GF-D8 (cell line): ENCODE results near the gene ZNF511.
"Not testable (repeated sequence)": the region's sequence is repeated elsewhere in the genome, so short reads cannot be mapped to it uniquely, and the experiment has no call there.

ENCODE experiments used
- DNase-seq: peaks from one replicate; lab custom pipeline; 2025; lab: John Stamatoyannopoulos, UW

ZNF511 gene, protein sequence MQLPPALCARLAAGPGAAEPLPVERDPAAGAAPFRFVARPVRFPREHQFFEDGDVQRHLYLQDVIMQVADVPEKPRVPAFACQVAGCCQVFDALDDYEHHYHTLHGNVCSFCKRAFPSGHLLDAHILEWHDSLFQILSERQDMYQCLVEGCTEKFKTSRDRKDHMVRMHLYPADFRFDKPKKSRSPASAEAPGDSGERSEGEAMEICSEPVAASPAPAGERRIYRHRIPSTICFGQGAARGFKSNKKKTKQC

DNA sequence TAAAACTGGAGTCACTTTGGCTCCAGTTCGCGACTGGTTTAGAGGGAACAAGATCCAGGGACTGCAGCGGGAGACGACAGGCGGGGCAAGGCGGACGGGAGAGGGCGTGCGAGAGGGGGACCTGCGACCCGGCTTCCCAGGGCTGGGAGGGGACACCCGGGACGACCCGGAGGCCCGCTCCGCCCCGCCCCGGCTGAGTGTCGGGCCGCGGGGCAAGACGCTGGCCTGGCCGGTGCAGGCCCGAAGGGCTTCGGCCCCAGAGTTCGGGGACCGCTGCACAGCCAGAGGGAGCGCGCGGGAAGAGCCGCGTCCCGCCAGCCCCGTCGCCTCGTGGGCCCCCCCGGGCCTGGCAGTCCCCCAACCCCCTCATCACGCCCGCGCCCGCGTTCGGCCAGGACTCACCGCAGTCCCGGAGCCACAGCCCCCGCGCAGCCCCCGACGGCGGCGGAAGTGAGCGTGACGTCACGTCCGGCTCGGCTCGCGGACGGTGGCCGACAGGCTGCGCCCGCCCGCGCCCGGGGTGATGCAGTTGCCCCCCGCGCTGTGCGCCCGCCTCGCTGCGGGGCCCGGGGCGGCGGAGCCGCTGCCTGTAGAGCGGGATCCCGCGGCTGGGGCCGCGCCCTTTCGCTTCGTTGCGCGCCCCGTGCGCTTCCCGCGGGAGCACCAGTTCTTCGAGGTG is at the start of gene ZNF511, which contains the start of gene TUBGCP2:
Gene ZNF511 (plus strand): TSS at position 494 of the 679 bp plus-strand sequence. CDS start 30 bp downstream, at position 524.
Gene TUBGCP2 (minus strand): TSS at position 452 of the 679 bp plus-strand sequence. CDS start 5,931 bp downstream, outside the sequence.
- DNase-seq = peak; percentile 59

DNA sequence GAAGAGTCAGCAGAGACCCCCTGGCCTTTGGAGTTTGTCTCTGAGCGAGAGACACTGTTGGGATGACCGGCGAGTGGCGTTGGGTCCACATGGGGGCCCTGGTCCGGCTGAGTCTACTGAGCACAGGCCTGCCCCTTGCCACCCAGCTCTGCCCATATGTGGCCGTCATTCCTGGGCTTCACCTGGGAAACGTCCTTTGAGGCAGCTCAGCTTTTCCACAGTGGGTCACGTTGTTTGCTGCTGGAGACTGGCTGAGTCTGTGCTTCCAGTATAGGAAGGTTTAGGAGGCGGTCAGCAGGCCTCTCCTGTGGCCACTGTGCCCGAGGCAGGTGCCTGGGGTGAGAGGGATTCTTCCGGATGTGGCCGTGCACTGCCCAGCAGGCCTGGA is 49.1 kb upstream of the ZNF511 start:
- DNase-seq = no peak

DNA sequence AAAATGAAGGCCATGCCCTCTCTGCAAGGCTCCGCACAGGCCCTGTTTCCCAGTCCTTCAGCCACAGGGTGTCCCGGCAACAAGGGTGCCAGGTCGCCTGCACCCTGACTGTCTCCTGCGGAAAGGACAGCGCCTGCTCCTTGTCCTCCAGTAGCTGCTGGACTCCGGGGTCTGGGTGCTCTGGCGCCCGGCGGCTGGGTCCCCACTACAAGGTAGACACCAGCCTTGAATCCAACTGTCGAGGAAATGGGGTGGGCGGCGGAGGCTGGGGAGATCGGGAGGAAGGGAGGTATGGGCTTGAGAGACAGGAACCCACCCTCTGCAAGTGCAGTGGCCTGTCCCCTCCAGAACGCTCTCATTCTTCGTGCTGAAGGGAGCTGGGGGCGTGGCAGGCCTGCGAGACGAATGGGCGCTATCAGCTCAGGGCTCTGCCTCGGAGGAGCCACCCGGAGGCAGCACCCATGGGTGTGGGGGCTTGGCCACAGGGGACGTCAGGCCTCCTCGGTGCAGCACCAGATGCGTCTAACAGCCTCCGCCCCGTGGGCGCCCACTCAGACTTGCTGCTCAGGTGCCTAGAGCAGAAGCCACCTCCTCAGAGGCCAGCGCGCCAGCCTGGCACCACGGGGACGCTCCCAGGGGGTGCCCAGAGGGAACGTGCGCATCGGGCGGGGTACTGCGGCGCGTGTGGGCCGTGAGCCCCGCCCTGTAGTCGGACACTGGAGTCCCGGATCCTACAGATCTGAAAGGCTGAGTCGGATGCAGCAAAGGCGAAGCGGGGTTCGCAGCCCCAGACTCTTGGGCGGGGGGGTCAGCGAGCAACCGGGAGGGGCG is 47.6 kb upstream of the ZNF511 start:
- DNase-seq = peak; percentile 46

DNA sequence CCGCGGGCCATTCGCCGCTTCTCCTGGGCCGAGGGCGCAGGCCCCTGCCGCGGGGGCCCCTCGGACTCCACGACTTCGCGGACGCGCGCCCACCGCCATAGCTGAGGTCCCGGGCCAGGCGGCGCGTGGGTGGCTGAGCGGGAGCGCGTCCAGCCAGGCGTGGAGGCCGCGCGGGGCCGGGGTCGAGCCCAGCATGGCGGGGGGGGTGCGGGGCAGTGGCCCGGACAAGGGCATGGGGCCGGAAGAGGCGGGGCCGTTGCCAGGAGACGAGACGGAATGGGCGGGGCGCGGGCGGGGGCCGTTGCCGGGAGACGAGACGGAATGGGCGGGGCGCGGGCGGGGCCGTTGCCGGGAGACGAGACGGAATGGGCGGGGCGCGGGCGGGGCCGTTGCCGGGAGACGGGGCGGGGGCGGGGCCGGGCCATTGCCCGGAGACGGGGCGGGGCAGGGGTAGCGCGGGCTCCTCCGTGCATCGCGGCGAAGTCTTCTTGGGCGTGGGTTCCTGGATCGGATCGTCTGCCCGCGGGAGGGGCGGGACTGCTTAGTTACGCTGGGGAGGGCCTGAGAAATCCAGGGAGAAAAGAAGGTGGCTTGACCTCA is 46.9 kb upstream of the ZNF511 start:
- no peak for DNase-seq

DNA sequence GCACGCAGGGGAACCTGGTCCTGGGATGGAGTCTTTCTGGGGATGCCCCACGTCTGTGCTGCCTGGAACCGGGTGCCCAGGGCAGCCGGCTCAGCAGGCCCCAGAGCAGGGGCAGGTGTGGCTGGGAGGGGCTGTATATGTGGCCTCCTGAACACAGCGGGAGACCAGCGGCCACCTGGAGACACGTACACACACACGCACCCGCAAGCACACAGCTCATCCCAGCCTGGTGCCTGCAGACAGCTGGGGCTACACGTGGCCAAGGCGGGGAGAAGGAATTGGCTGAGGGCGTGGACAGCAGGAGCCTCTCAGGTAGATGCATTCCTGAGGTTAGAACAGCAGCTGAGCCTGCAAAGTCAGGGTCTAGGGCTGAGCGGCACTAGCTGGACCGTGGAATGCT is 46.0 kb upstream of the ZNF511 start:
- DNase-seq = no peak

DNA sequence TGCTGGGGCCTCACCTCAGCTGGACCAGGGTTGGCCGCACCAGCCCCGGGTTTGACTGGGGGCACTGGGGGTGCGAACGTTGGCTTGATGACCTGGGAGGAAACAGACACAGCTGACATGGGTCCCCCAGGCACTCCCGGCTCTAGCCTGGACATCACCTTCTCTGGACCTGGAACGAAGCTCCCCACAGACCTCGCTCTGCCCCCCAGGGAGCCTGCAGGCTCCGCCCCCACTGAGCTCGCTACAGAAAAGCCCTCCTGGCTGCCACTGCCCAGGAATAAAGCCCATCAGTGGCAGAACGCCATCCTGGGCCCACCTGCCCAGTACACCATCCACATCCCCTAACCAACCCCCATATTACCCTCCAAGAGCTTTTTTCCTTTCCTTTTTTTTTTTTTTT is 45.0 kb upstream of the ZNF511 start:
- no peak for DNase-seq

DNA sequence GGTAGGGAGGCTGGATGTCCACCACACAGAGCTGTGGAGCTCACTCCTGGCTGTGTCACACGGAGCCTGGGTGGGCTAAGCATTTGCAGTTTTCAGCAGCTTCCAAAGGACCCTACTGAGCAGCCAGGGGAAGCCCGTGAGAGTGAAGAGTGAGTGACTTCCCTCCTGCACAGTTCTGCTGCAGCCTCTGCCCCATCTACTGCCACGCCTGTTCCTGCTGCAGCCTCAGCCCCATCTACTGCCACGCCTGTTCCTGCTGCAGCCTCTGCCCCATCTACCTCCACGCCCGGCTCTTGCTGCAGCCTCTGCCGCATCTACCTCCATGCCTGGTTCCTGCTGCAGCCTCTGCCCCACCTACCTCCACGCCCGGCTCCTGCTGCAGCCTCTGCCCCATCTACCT is 44.3 kb upstream of the ZNF511 start:
- no peak for DNase-seq

DNA sequence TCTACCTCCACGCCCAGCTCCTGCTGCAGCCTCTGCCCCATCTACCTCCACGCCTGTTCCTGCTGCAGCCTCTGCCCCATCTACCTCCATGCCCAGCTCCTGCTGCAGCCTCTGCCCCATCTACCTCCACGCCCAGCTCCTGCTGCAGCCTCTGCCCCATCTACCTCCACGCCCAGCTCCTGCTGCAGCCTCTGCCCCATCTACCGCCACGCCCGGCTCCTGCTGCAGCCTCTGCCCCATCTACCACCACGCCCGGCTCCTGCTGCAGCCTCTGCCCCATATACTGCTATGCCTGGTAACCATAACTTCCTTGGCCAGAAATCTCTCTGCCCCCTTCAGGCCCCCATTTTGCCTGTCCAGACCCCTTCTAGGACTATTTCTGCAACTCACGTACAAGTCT is 43.7 kb upstream of the ZNF511 start:
- DNase-seq = not testable (repeated sequence)

DNA sequence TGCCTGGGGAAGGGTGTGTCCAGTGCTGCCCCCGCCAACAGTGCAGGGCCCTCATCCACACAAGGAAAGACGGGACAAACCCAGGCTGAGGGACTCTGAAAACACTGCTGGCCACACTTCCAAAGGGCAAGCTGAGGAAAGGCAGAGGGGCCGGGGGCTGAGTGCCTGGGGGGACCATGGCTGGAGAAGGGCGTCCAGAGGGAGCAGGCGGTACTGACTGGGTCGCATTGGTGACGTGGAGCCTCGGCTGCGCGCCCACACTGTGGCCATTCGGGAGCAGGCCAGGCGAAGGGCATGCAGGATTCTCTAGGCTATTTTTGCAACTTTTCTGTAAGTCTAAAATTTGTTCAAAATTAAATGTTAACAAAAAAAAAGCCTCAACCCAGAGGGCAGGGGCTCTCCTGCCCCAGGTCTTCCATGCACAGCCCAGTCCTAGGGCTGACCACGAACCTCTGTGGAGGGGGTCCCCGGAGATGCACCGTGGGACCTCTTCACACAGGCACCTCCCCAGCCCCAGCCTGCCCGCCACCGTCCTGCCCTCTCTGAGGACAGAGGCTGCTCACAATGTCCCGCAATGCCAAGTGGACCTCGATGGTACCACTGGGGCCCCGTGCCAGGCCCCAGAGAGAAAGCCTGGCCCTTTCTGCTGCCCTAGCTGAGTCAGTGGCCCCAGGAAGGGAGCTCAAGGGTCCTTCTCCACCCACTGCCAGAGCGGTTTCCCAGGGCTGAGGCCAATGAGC is 42.5 kb upstream of the ZNF511 start:
- no peak for DNase-seq

DNA sequence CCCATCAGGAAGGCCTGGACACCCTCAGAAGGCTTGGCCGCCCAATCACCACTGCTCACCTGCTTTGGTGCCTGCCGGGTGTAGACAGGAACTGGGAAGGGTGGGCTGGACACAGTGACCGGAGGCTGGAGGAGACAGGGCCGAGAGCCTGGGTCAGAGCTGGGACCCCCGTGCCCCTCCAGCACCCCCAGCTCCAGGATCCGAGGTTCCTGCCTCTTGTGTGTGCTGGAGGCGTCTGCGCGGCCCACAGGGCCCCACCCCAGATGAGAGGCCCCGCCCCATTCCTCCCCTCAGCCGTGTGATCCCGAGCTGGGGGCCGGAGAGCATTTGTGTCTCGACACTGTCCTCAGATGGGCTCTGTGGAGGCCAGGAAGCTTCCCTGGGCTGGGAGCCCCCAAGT is 41.4 kb upstream of the ZNF511 start:
- DNase-seq = no peak

DNA sequence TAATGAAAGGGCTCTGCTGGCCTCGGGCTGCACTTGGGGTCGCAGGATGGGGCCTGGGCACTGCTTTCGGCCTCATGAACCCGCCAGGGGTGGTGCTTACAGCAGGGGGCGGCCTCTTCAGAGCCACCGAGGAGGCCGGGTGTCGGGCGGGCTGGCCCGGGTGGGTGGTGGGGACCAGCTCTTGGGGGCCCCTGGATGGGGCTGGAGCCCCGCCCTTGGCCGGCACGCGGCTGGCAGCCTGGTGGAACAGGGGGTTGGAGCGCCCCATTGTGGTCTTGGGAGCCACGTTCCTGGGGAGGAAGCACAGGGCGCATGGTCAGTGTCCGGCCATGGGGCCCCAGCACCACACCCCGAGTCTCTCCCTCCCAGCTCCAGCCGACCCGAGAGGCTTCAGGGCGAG is 40.9 kb upstream of the ZNF511 start:
- DNase-seq = no peak

DNA sequence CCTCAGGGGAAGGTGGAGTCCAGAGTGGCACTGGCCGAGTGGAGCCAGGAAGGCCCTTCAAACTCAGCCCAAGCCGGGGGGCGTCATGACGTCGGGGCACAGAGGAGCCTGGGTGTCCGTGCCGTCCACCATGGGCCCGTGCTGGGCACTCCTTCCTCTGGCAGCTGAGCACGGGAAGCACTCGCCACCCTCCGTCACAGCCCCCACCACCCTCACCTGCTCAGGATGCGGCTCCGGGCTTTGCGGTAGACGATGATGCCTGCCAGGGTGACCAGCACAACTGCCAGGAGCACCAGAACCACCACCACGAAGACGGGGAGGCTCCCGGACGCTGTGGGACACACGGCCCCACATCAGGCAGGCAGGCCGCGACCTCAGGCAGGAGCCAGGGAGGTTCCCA is 40.2 kb upstream of the ZNF511 start:
- no peak for DNase-seq

DNA sequence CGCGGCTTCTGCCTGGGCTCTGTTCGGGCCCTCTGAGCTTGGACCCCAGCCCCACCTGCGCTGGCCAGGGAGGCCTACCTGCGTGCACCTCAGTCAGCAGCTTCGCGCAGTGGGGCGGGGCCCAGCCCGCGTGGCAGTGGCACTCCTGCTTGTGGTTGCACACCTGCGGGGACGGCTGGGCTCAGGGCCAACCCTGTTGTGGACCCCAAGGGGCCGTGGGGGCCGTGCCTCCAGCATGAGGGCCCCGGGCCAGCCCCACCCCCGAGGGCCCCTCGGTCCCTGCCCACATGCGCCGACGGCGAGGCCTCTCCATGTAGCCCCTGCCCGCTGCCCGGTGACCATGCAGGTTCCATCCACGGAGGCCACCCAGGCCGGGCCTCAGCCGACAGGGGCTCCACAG is 39.3 kb upstream of the ZNF511 start:
- no peak for DNase-seq

DNA sequence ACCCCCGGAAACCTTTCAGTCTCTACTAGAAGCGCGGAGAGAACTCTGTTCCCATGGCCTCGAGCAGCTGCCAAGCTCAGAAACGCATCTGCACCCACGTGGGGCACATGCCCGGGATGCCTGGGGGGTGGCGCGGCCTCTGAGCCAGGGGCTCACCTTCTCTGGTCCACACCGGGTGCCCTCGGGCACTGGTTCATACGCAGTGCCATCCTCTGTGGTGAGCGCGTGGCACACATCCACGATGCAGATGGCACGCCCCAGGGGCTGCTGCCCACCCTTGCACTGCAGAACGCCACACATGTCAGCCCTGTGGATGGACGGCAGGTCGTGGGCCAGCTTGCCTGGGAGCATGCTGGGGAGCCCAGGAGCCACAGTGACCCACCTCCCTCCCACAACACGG is 38.5 kb upstream of the ZNF511 start:
- DNase-seq = no peak

DNA sequence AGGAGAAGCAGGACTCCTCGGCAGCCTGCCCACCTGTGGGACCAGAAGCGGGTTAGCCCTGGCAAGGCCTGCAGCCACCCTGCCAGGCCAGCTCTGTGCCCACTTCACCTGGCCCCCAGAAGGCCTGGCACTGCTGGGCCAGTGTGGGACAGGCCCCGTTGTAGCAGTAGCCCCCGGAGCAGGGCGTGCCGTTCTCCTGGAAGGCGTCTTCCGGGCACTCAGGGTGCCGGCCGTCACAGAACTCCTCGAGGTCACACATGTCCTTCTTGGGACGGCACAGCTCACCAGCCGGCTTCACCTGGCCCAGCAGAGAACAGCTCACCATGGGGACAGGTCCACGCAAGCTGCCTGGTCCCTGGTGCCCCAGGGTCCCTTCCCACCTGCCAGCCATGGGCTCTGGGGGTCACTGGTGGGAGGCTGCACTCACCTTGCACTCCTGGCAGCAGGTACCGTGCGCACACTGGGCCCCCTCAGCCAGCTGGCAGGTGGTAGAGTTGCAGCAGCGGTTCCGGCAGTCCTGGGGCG is 37.9 kb upstream of the ZNF511 start:
- DNase-seq = no peak

DNA sequence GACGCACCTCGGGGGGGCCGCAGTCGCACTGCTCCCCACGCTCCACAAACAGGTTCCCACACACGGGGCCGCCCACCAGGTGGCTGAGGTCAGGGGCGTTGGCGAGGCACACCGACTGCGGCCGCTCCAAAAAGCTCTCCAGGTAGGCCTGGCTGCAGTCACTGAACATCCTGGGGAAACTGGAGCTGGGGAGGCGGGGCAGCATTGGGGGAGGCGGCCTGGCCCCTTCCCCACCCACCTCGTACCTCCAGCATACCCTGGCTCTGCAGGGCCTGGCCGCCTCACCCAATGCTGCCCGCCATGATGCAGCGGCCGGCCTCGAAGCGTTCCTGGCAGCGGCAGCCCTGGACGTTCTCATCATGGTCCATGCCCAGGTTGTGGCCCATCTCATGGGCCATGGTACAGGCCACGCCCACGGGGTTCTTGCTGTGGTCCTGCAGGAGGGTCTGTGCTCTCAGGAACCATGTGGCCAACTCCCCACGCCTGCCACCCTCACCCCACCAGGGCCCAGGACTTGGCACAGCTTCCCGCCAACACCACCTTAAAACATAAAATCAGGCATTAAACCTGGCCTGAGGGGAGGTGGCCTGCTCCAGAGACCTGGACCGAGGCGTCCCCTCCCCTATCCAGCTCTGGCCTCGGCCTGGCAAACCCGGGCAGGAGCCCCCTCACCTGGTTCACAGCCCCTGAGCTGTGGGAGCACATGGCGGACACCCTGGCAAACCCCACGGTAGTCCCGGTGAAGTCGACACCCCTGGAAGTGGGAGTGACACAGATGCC is 37.0 kb upstream of the ZNF511 start:
- DNase-seq = no peak

DNA sequence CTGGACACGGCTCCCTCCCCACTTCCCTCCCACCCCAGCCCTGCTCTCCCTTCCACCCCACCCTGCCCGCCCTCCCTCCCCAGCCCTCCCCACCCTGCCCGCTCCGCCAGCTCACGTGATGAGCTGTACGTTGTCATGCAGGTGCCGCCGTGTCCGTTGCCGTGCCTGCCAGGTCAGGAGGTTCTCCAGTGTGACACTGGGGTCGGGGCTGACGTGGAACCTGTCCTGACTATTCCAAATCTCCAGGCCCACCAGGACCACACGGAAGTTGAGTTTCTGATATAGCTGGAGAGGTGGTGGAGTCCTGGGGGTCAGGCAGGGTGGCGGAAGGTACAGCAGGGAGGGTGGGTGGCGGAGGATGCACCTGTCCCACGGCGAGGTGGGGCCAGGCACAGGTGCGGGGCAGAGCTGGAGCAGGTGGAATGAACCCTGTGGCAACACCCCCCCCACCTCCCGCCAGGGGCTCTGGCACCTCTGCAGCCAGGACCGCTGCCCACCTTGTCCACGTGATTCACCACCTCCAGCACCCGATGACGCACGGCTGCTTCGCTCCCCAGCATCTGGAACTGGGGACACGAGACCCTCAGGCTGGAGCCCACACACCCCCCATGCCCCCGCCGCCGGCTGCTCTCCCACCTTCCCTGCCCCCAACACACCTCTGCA is 36.3 kb upstream of the ZNF511 start:
- no peak for DNase-seq

DNA sequence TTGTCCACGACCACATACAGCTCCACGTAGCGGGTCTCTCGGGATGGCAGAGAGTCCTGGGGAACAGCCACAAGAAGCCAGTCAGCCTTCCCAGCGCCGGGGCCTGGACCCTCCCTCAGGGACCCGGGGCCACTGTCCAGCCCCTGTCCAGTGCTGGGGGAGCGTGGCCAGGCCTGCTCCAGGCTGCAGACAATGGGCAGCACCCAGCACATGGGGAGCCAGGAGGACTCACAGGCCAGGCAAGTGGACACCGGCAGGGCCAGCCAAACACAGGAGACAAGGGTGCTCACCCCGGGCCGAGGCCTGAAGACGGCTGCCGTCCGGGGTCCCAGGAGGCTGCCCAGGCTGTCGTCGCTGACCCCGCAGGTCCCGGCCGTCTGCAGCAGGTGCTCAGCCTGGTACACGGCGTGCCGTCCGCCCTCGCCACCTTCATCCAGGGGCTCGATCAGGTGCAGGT is 35.7 kb upstream of the ZNF511 start:
- DNase-seq = no peak

DNA sequence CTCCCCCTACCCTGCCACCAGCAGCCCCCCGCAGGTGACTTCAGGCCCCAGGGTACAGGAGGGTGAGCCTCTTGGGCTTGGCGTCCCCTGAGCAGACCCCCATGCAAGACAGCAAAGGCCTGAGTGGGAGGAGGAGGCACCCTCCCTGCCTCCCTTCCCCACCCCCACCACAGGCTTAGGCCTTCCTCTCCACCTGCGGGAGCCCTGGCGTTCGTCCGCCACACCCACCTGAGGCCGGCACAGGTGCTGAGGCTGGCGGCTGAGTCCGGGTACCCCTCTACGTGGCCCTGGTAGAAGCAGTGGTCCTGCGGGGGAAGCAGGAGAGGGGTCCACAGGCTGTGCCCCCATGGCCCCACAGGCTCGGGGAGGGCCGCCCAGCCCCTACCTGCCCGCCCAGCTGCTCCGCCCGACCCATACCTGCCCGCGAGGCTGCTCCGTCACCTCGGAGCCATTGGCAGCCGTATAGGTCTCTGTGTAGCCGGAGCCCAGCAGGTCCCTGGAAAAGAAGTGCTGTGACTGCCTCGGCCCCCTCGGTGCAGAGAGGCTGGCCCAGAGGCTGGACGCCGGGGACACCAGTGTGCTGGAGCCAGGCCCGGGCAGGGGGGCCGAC is 35.1 kb upstream of the ZNF511 start:
- DNase-seq = no peak
